Activated CD8-positive, alpha-beta T cell treated with anti-CD3 and anti-CD28 coated beads, Interleukin-2, amount 10 ng/mL, durations not matched to agents 7 days and 5 days (primary cell): ENCODE measurements around the gene CNTN6. TPM values are rescaled to one million over a fixed set of nuclear protein-coding genes. Genes with fewer than 3 reads are reported as not detected.

Experiments used
- ATAC-seq: fragments of 150-1000 bp; cut with Tn5 transposase; one replicate; pipeline ENCODE4 v1.10.0; 2021; ENCODE audit warnings: moderate library complexity
- CTCF ChIA-PET: fragments of 350-600 bp; sonication (Branson Sonifier 250); formaldehyde crosslinking; loops from one replicate; lab custom pipeline; 2021; ENCODE audit warnings: antibody characterized with exemption; lab: Charles Lee
- POLR2A ChIA-PET: fragments of 350-600 bp; sonication (Branson Sonifier 250); formaldehyde crosslinking; loops from one replicate; lab custom pipeline; 2021; ENCODE audit warnings: antibody characterized with exemption; lab: Charles Lee
- DNase-seq: peaks from one replicate; pipeline ENCODE4 v3.0.0-alpha.2; 2020
- H3K27ac Mint-ChIP-seq: one replicate; pipeline ENCODE4 v1.8.0; 2021; ENCODE audit warnings: mild to moderate bottlenecking, mixed read lengths
- H3K27me3 Mint-ChIP-seq: one replicate; pipeline ENCODE4 v1.8.0; 2021; ENCODE audit warnings: low read depth, mixed read lengths
- H3K36me3 Mint-ChIP-seq: one replicate; pipeline ENCODE4 v1.8.0; 2021; ENCODE audit warnings: low read depth, mixed read lengths
- H3K4me1 Mint-ChIP-seq: one replicate; pipeline ENCODE4 v1.8.0; 2021; ENCODE audit warnings: low read depth, mixed read lengths
- H3K4me3 Mint-ChIP-seq: one replicate; pipeline ENCODE4 v1.8.0; 2021; ENCODE audit warnings: mild to moderate bottlenecking, mixed read lengths
- H3K9me3 Mint-ChIP-seq: one replicate; pipeline ENCODE4 v1.8.0; 2022; ENCODE audit warnings: mixed read lengths; ENCODE audit not compliant: insufficient read depth
- total RNA-seq, 2 experiments: library from RNA; stranded (reverse); gene quantifications; one replicate each; pipeline ENCODE4 v1.2.3, GENCODE V29; 2021

CNTN6 gene
- total RNA-seq, 2 experiments from 2014 or later, result not detected

GRCh38 chr3:1093217-1093616 lies 393 bp downstream of the CNTN6 start:
- ChIA-PET POLR2A (no interaction called here), CTCF (no interaction called here)
- Mint-ChIP-seq H3K27ac (no peak overlapping the region), H3K9me3 (peaks cover 15% of the 10 kb centered on the region), H3K36me3 (no peaks in the 10 kb centered on the region), H3K27me3 (no peaks in the 10 kb centered on the region), H3K4me3 (no peak overlapping the region), H3K4me1 (no peaks in the 10 kb centered on the region)
- no peak for ATAC-seq
- no peak for DNase-seq

GRCh38 chr3:1103525-1103924 lies 10.7 kb downstream of the CNTN6 start:
- Mint-ChIP-seq H3K36me3 (no peaks in the 10 kb centered on the region), H3K4me3 (no peak overlapping the region), H3K27ac (no peak overlapping the region), H3K4me1 (no peaks in the 10 kb centered on the region), H3K27me3 (no peaks in the 10 kb centered on the region), H3K9me3 (peaks cover 22% of the 10 kb centered on the region)
- CTCF ChIA-PET, result no interaction called here
- POLR2A ChIA-PET, result no interaction called here
- DNase-seq, result no peak
- no peak for ATAC-seq

- POLR2A ChIA-PET, result no interaction called here
- ATAC-seq (no peak), DNase-seq (no peak)
- H3K4me1 Mint-ChIP-seq, result no peaks in the 10 kb centered on the region
- no peak overlapping the region for H3K4me3 Mint-ChIP-seq
- no peak overlapping the region for H3K27ac Mint-ChIP-seq
- no peaks in the 10 kb centered on the region for H3K36me3 Mint-ChIP-seq
- CTCF ChIA-PET, result no interaction called here
- no peaks in the 10 kb centered on the region for H3K27me3 Mint-ChIP-seq
- peaks cover 2% of the 10 kb centered on the region for H3K9me3 Mint-ChIP-seq
These were observed 25.1 kb downstream of the CNTN6 start for GRCh38 chr3:1117843-1118473.

- Mint-ChIP-seq H3K36me3 (no peaks in the 10 kb centered on the region), H3K4me1 (no peaks in the 10 kb centered on the region), H3K27ac (no peak overlapping the region), H3K4me3 (no peak overlapping the region), H3K9me3 (peaks cover 4% of the 10 kb centered on the region), H3K27me3 (no peaks in the 10 kb centered on the region)
- ChIA-PET CTCF (no interaction called here), POLR2A (no interaction called here)
- DNase-seq (no peak), ATAC-seq (no peak)
These were observed 38.3 kb downstream of the CNTN6 start for GRCh38 chr3:1131166-1131565.

GRCh38 chr3:1135194-1135593 lies 42.4 kb downstream of the CNTN6 start:
- ATAC-seq (no peak), DNase-seq (no peak)
- Mint-ChIP-seq H3K4me3 (no peak overlapping the region), H3K9me3 (peaks cover 7% of the 10 kb centered on the region), H3K27ac (no peak overlapping the region), H3K36me3 (no peaks in the 10 kb centered on the region), H3K4me1 (no peaks in the 10 kb centered on the region), H3K27me3 (no peaks in the 10 kb centered on the region)
- CTCF ChIA-PET, result no interaction called here
- POLR2A ChIA-PET, result no interaction called here

GRCh38 chr3:1138036-1138435 lies 45.2 kb downstream of the CNTN6 start:
- ATAC-seq, result no peak
- no peak overlapping the region for H3K4me3 Mint-ChIP-seq

GRCh38 chr3:1139071-1139470 lies 46.2 kb downstream of the CNTN6 start:
- POLR2A ChIA-PET, result no interaction called here
- H3K4me1 Mint-ChIP-seq, result no peaks in the 10 kb centered on the region
- DNase-seq (no peak), ATAC-seq (no peak)
- H3K4me3 Mint-ChIP-seq, result no peak overlapping the region
- CTCF ChIA-PET, result no interaction called here
- H3K27ac Mint-ChIP-seq, result no peak overlapping the region
- peaks cover 7% of the 10 kb centered on the region for H3K9me3 Mint-ChIP-seq
- H3K36me3 Mint-ChIP-seq, result no peaks in the 10 kb centered on the region
- H3K27me3 Mint-ChIP-seq, result no peaks in the 10 kb centered on the region

More at GRCh38 chr3:1138036-1138435, 45.2 kb downstream of the CNTN6 start:
- H3K4me1 Mint-ChIP-seq, result no peaks in the 10 kb centered on the region
- ChIA-PET POLR2A (no interaction called here), CTCF (no interaction called here)
- H3K27ac Mint-ChIP-seq, result no peak overlapping the region
- no peaks in the 10 kb centered on the region for H3K36me3 Mint-ChIP-seq
- H3K9me3 Mint-ChIP-seq, result peaks cover 7% of the 10 kb centered on the region
- no peak for DNase-seq
- H3K27me3 Mint-ChIP-seq, result no peaks in the 10 kb centered on the region

- no peaks in the 10 kb centered on the region for H3K36me3 Mint-ChIP-seq
- no peaks in the 10 kb centered on the region for H3K9me3 Mint-ChIP-seq
- DNase-seq, result no peak
- no peaks in the 10 kb centered on the region for H3K4me1 Mint-ChIP-seq
- no peaks in the 10 kb centered on the region for H3K27me3 Mint-ChIP-seq
- CTCF ChIA-PET, result no interaction called here
- POLR2A ChIA-PET, result no interaction called here
- H3K27ac Mint-ChIP-seq, result no peak overlapping the region
- ATAC-seq, result no peak
- no peak overlapping the region for H3K4me3 Mint-ChIP-seq
These were observed 54.5 kb downstream of the CNTN6 start for GRCh38 chr3:1147326-1147725.

- H3K9me3 Mint-ChIP-seq, result no peaks in the 10 kb centered on the region
- ChIA-PET POLR2A (no interaction called here), CTCF (no interaction called here)
- H3K27me3 Mint-ChIP-seq, result no peaks in the 10 kb centered on the region
- no peaks in the 10 kb centered on the region for H3K36me3 Mint-ChIP-seq
- no peak overlapping the region for H3K27ac Mint-ChIP-seq
- ATAC-seq (no peak), DNase-seq (no peak)
- H3K4me1 Mint-ChIP-seq, result no peaks in the 10 kb centered on the region
- no peak overlapping the region for H3K4me3 Mint-ChIP-seq
These were observed 55.0 kb downstream of the CNTN6 start for GRCh38 chr3:1147819-1148218.

- Mint-ChIP-seq H3K27me3 (no peaks in the 10 kb centered on the region), H3K9me3 (no peaks in the 10 kb centered on the region), H3K27ac (no peak overlapping the region), H3K4me1 (no peaks in the 10 kb centered on the region), H3K36me3 (no peaks in the 10 kb centered on the region), H3K4me3 (no peak overlapping the region)
- ATAC-seq, result no peak
- no peak for DNase-seq
- ChIA-PET POLR2A (no interaction called here), CTCF (no interaction called here)
These were observed 71.3 kb downstream of the CNTN6 start for GRCh38 chr3:1164101-1164500.

- ChIA-PET POLR2A (no interaction called here), CTCF (no interaction called here)
These were observed 78.5 kb downstream of the CNTN6 start for GRCh38 chr3:1171320-1171719.

GRCh38 chr3:1172644-1173043 lies 79.8 kb downstream of the CNTN6 start:
- POLR2A ChIA-PET, result no interaction called here
- no peaks in the 10 kb centered on the region for H3K36me3 Mint-ChIP-seq
- no peaks in the 10 kb centered on the region for H3K4me1 Mint-ChIP-seq
- no peak overlapping the region for H3K4me3 Mint-ChIP-seq
- no peak overlapping the region for H3K27ac Mint-ChIP-seq
- H3K27me3 Mint-ChIP-seq, result no peaks in the 10 kb centered on the region
- peaks cover 16% of the 10 kb centered on the region for H3K9me3 Mint-ChIP-seq
- no peak for ATAC-seq
- CTCF ChIA-PET, result no interaction called here
- no peak for DNase-seq

More at GRCh38 chr3:1171320-1171719, 78.5 kb downstream of the CNTN6 start:
- Mint-ChIP-seq H3K27ac (no peak overlapping the region), H3K4me1 (no peaks in the 10 kb centered on the region), H3K9me3 (peaks cover 16% of the 10 kb centered on the region), H3K4me3 (no peak overlapping the region), H3K36me3 (no peaks in the 10 kb centered on the region), H3K27me3 (no peaks in the 10 kb centered on the region)
- DNase-seq, result no peak
- no peak for ATAC-seq

- Mint-ChIP-seq H3K4me1 (no peaks in the 10 kb centered on the region), H3K27me3 (no peaks in the 10 kb centered on the region), H3K9me3 (peaks cover 9% of the 10 kb centered on the region), H3K27ac (no peak overlapping the region), H3K4me3 (no peak overlapping the region), H3K36me3 (no peaks in the 10 kb centered on the region)
- CTCF ChIA-PET, result no interaction called here
- ATAC-seq, result no peak
- POLR2A ChIA-PET, result no interaction called here
- no peak for DNase-seq
These were observed 86.3 kb downstream of the CNTN6 start for GRCh38 chr3:1179146-1179545.
